HCT116 (cell line): ENCODE measurements around the gene CLASP1. TPM values are rescaled to one million over a fixed set of nuclear protein-coding genes. Genes with fewer than 3 reads are reported as not detected.
"Not testable (repeated sequence)": the region's sequence is repeated elsewhere in the genome, so short reads cannot be mapped to it uniquely, and the experiment has no call there.

Source experiments
- ATAC-seq: fragments of 200-7000 bp; cut with Tn5 transposase; 2 replicates; pipeline ENCODE4 v1.9.1; 2020; ENCODE audit warnings: mild to moderate bottlenecking, moderate library complexity
- BruUV-seq: library from RNA; stranded (reverse); fragments of 400-500 nt; replicated peaks from 2 replicates; lab custom pipeline; 2021; lab: Mats Ljungman, UMichigan
- CTCF ChIA-PET: fragments of 300-600 bp; sonication (Branson Sonifier 250); formaldehyde crosslinking; loops from one replicate; lab custom pipeline; 2021; ENCODE audit warnings: antibody characterized with exemption; lab: Charles Lee
- POLR2A ChIA-PET: fragments of 300-600, 350-600 bp; sonication (Branson Sonifier 250); formaldehyde crosslinking; loops from one replicate; lab custom pipeline; 2021; ENCODE audit warnings: antibody characterized with exemption; lab: Charles Lee
- RAD21 ChIA-PET, 2 experiments: fragments of 300-600 bp; sonication (Branson Sonifier 250); formaldehyde crosslinking; loops; one replicate each; lab custom pipeline; 2023; ENCODE audit warnings: low total read pairs in 2 of 2; ENCODE audit not compliant: uncharacterized antibody in 2 of 2, unreplicated experiment in 2 of 2, low non-redundant PET in 1 of 2; lab: Charles Lee
- DNase-seq: peaks from one replicate; pipeline ENCODE4 v3.0.0-alpha.2; 2010; ENCODE audit warnings: low read depth, low spot score
- H2AFZ ChIP-seq: fragments of 200-600 bp; shearing (Covaris generic), sonication (generic); 2 replicates; pipeline ENCODE4 v1.6.1; 2017; ENCODE audit warnings: low read depth, mixed run types, mixed read lengths, antibody characterized with exemption, low read length; ENCODE audit not compliant: poor library complexity, severe bottlenecking
- H3K27ac ChIP-seq: 2 replicates; pipeline ENCODE4 v1.5.1; 2012; ENCODE audit warnings: low read depth, low read length
- H3K27me3 ChIP-seq: fragments of 200-600 bp; sonication (generic); 2 replicates; pipeline ENCODE4 v1.6.1; 2016; ENCODE audit warnings: mixed run types, low read length, mixed read lengths; ENCODE audit not compliant: insufficient read depth
- H3K36me3 ChIP-seq, 2 experiments: fragments of 200-500 bp in 1 of 2; fragments of 200-600 bp in 1 of 2; sonication (Bioruptor generic) in 1 of 2; sonication (generic) in 1 of 2; 2 replicates each; pipeline versions ENCODE4 v1.5.1 to v1.6.1; 2014 to 2016; ENCODE audit warnings: low read length in 2 of 2, inconsistent platforms in 1 of 2, mixed read lengths in 1 of 2, mixed run types in 1 of 2; ENCODE audit not compliant: insufficient read depth in 2 of 2, control insufficient read depth in 1 of 2
- H3K4me1 ChIP-seq, 2 experiments: fragments of 200-600 bp in 1 of 2; sonication (generic) in 1 of 2; 2 replicates each; pipeline versions ENCODE4 v1.5.1 to v1.6.1; 2012 to 2017; ENCODE audit warnings: low read length in 2 of 2, inconsistent platforms in 1 of 2, mild to moderate bottlenecking in 1 of 2, mixed read lengths in 1 of 2, mixed run types in 1 of 2, moderate library complexity in 1 of 2; ENCODE audit not compliant: insufficient read depth in 2 of 2, control insufficient read depth in 1 of 2
- H3K4me2 ChIP-seq: fragments of 200-600 bp; sonication (generic); 2 replicates; pipeline ENCODE4 v1.6.1; 2017; ENCODE audit warnings: mixed run types, low read length, mixed read lengths
- H3K4me3 ChIP-seq, 2 experiments: fragments of 200-600 bp in 1 of 2; sonication (generic) in 1 of 2; replicated peaks in 1 of 2; 2 replicates each; pipeline ENCODE4 v1.5.1; 2011 to 2016; ENCODE audit warnings: low read length in 2 of 2, control low read depth in 1 of 2, low read depth in 1 of 2, mild to moderate bottlenecking in 1 of 2, mixed read lengths in 1 of 2, mixed run types in 1 of 2
- H3K79me2 ChIP-seq: fragments of 200-600 bp; sonication (generic); 2 replicates; pipeline ENCODE4 v1.6.1; 2017; ENCODE audit warnings: mild to moderate bottlenecking, mixed run types, low read length, moderate library complexity, mixed read lengths; ENCODE audit not compliant: insufficient read depth
- H3K9ac ChIP-seq: fragments of 200-600 bp; sonication (generic); 2 replicates; pipeline ENCODE4 v1.6.1; 2016; ENCODE audit warnings: low read length, mixed read lengths
- H3K9me2 ChIP-seq: fragments of 200-600 bp; sonication (generic), shearing (Covaris generic); 2 replicates; pipeline ENCODE4 v1.6.1; 2017; ENCODE audit warnings: mixed run types, mild to moderate bottlenecking, moderate library complexity; ENCODE audit not compliant: insufficient read depth
- H3K9me3 ChIP-seq, 2 experiments: fragments of 200-500 bp in 1 of 2; fragments of 200-600 bp in 1 of 2; sonication (Bioruptor generic) in 1 of 2; sonication (generic) in 1 of 2; 2 replicates each; pipeline ENCODE4 v1.6.1; 2014 to 2017; ENCODE audit warnings: low read length in 2 of 2, mixed read lengths in 2 of 2, inconsistent platforms in 1 of 2, low read depth in 1 of 2, mild to moderate bottlenecking in 1 of 2, mixed run types in 1 of 2, moderate library complexity in 1 of 2; ENCODE audit not compliant: control insufficient read depth in 1 of 2, insufficient read depth in 1 of 2
- H4K20me1 ChIP-seq: fragments of 200-600 bp; sonication (generic), shearing (Covaris generic); 2 replicates; pipeline ENCODE4 v1.6.1; 2017; ENCODE audit warnings: mixed run types, mild to moderate bottlenecking, moderate library complexity; ENCODE audit not compliant: insufficient read depth
- CBX3 ChIP-seq: IDR thresholded peaks from 2 replicates; pipeline ENCODE4 v1.6.1; 2012; ENCODE audit warnings: low read depth
- CTCF ChIP-seq, 3 experiments: fragments of 200-600 bp in 1 of 3; sonication (generic) in 1 of 3; IDR thresholded peaks in 2 of 3; conservative IDR thresholded peaks in 1 of 3; 2 replicates each; pipeline ENCODE4 v1.5.1; 2012 to 2017; ENCODE audit warnings: low read depth in 2 of 3, low read length in 2 of 3, antibody characterized with exemption in 1 of 3, borderline replicate concordance in 1 of 3, control low read depth in 1 of 3, mild to moderate bottlenecking in 1 of 3, mixed read lengths in 1 of 3, mixed run types in 1 of 3, moderate library complexity in 1 of 3; ENCODE audit not compliant: insufficient read depth in 1 of 3
- EZH2 ChIP-seq: fragments of 200-600 bp; sonication (generic); IDR thresholded peaks from 2 replicates; pipeline ENCODE4 v1.6.1; 2017; ENCODE audit warnings: antibody characterized with exemption, mixed run types
- SP1 ChIP-seq: IDR thresholded peaks from 2 replicates; pipeline ENCODE4 v1.6.1; 2012; ENCODE audit warnings: low read depth
- intact Hi-C: fragments of 100-400 bp; cut with micrococcal nuclease; formaldehyde crosslinking; loops from 2 replicates; pipeline ENCODE4 v1.10.0; 2022
- total RNA-seq: library from RNA; stranded (reverse); gene quantifications from one replicate; pipeline ENCODE4 v1.2.1, GENCODE V29; 2021; ENCODE audit not compliant: unreplicated experiment

CLASP1 gene
- total RNA-seq, 1 experiment from 2014 or later = 41.9 TPM

GRCh38 chr2:121333231-121333630, 316.0 kb downstream of the CLASP1 start:
- intact Hi-C loops = no loop called here
- Histone ChIP-seq H2AFZ (no peak overlapping the region), H3K79me2 (no peaks in the 10 kb centered on the region), H3K27me3 (no peaks in the 10 kb centered on the region), H3K4me1 (no peaks in the 10 kb centered on the region), H3K36me3 (no peaks in the 10 kb centered on the region), H4K20me1 (no peaks in the 10 kb centered on the region), H3K9me2 (no peaks in the 10 kb centered on the region), H3K9me3 (no peaks in the 10 kb centered on the region), H3K9ac (no peak overlapping the region), H3K27ac (no peak overlapping the region), H3K4me2 (no peak overlapping the region), H3K4me3 (no peak overlapping the region)
- no peak for DNase-seq
- CTCF ChIA-PET = no interaction called here
- RAD21 ChIA-PET = no interaction called here
- no TSS peak for BruUV-seq
- POLR2A ChIA-PET = no interaction called here
- TF ChIP-seq CTCF (IDR thresholded peaks at IDR 0.05 in 2 of 3, conservative IDR thresholded peaks at IDR 0.05 in 1 of 3; ENCODE audit: borderline replicate concordance in 1 of 3, insufficient read depth in 1 of 3, low read depth in 2 of 3, low read length in 2 of 3) (no peak), EZH2 (no peak), CBX3 (no peak), SP1 (no peak)
- ATAC-seq = no peak

GRCh38 chr2:121331324-121331723, 317.9 kb downstream of the CLASP1 start:
- BruUV-seq, ATAC-seq, H3K9me3 ChIP-seq, POLR2A ChIA-PET, H4K20me1 ChIP-seq, H3K9ac ChIP-seq, H3K9me2 ChIP-seq, H3K36me3 ChIP-seq, RAD21 ChIA-PET, H3K27ac ChIP-seq, H3K4me1 ChIP-seq, H3K27me3 ChIP-seq, H2AFZ ChIP-seq, H3K4me2 ChIP-seq, H3K79me2 ChIP-seq, DNase-seq, intact Hi-C loops, H3K4me3 ChIP-seq, CTCF ChIA-PET: not testable (repeated sequence)
